ENCODE measurements around the gene GLE1. TPM values are rescaled to one million over a fixed set of nuclear protein-coding genes. Genes with fewer than 3 reads are reported as not detected.
"Not testable (repeated sequence)": the region's sequence is repeated elsewhere in the genome, so short reads cannot be mapped to it uniquely, and the experiment has no call there.

GLE1 gene
- total RNA-seq, 1 donor = 19.2 TPM

- H3K27ac ChIP-seq (ENCODE audit: low read depth, low read length) = peak overlapping the region; percentile 64
These were observed 71.4 kb downstream of the GLE1 start for GRCh38 chr9:128575916-128576315.

GRCh38 chr9:128577206-128577605, 72.7 kb downstream of the GLE1 start:
- no peak overlapping the region for H2AFZ ChIP-seq (ENCODE audit: low read length)
- H4K20me1 ChIP-seq (ENCODE audit: insufficient read depth, low read length) = peaks cover 17% of the 10 kb centered on the region
- peaks cover 18% of the 10 kb centered on the region for H3K4me1 ChIP-seq (ENCODE audit: insufficient read depth, low read length)
- H3K4me2 ChIP-seq (ENCODE audit: insufficient read depth, low read length) = no peak overlapping the region
- H3K36me3 ChIP-seq (ENCODE audit: insufficient read depth, low read length) = peaks cover 92% of the 10 kb centered on the region
- no peak overlapping the region for H3K4me3 ChIP-seq (ENCODE audit: insufficient read depth, low read length)
- peaks cover 18% of the 10 kb centered on the region for H3K79me2 ChIP-seq (ENCODE audit: insufficient read depth, low read length)
- no peaks in the 10 kb centered on the region for H3K9me3 ChIP-seq (ENCODE audit: low read depth, low read length)
- no peak overlapping the region for H3K27ac ChIP-seq (ENCODE audit: low read depth, low read length)
- DNase-seq (ENCODE audit: insufficient read length, low spot score, missing footprints) = no peak
- no peak for TF ChIP-seq CTCF (IDR thresholded peaks at IDR 0.05; ENCODE audit: extremely low read depth, low read depth, low read length)
- no peaks in the 10 kb centered on the region for H3K27me3 ChIP-seq (ENCODE audit: insufficient read depth, low read length)

More at GRCh38 chr9:128575916-128576315, 71.4 kb downstream of the GLE1 start:
- peaks cover 28% of the 10 kb centered on the region for H3K79me2 ChIP-seq (ENCODE audit: insufficient read depth, low read length)
- no peaks in the 10 kb centered on the region for H3K9me3 ChIP-seq (ENCODE audit: low read depth, low read length)
- peaks cover 18% of the 10 kb centered on the region for H3K4me1 ChIP-seq (ENCODE audit: insufficient read depth, low read length)
- H3K4me2 ChIP-seq (ENCODE audit: insufficient read depth, low read length) = no peak overlapping the region
- peaks cover 21% of the 10 kb centered on the region for H4K20me1 ChIP-seq (ENCODE audit: insufficient read depth, low read length)
- no peak overlapping the region for H3K4me3 ChIP-seq (ENCODE audit: insufficient read depth, low read length)
- H3K36me3 ChIP-seq (ENCODE audit: insufficient read depth, low read length) = peaks cover 86% of the 10 kb centered on the region
- no peak overlapping the region for H2AFZ ChIP-seq (ENCODE audit: low read length)
- peak; percentile 54 for DNase-seq (ENCODE audit: insufficient read length, low spot score, missing footprints)
- H3K27me3 ChIP-seq (ENCODE audit: insufficient read depth, low read length) = no peaks in the 10 kb centered on the region
- TF ChIP-seq CTCF (IDR thresholded peaks at IDR 0.05; ENCODE audit: extremely low read depth, low read depth, low read length) = no peak

GRCh38 chr9:128579194-128579593, 74.7 kb downstream of the GLE1 start:
- no peak for DNase-seq (ENCODE audit: insufficient read length, low spot score, missing footprints)
- Histone ChIP-seq H2AFZ (ENCODE audit: low read length) (no peak overlapping the region), H3K79me2 (ENCODE audit: insufficient read depth, low read length) (peaks cover 6% of the 10 kb centered on the region)

GRCh38 chr9:128580731-128581130, 76.2 kb downstream of the GLE1 start:
- peaks cover 97% of the 10 kb centered on the region for H3K36me3 ChIP-seq (ENCODE audit: insufficient read depth, low read length)
- H3K4me3 ChIP-seq (ENCODE audit: insufficient read depth, low read length) = no peak overlapping the region
- TF ChIP-seq CTCF (IDR thresholded peaks at IDR 0.05; ENCODE audit: extremely low read depth, low read depth, low read length) = no peak
- no peak overlapping the region for H3K4me2 ChIP-seq (ENCODE audit: insufficient read depth, low read length)
- no peak for DNase-seq (ENCODE audit: insufficient read length, low spot score, missing footprints)
- peaks cover 5% of the 10 kb centered on the region for H4K20me1 ChIP-seq (ENCODE audit: insufficient read depth, low read length)
- H3K79me2 ChIP-seq (ENCODE audit: insufficient read depth, low read length) = no peaks in the 10 kb centered on the region
- H3K9me3 ChIP-seq (ENCODE audit: low read depth, low read length) = no peaks in the 10 kb centered on the region
- no peak overlapping the region for H2AFZ ChIP-seq (ENCODE audit: low read length)
- H3K27me3 ChIP-seq (ENCODE audit: insufficient read depth, low read length) = no peaks in the 10 kb centered on the region
- no peak overlapping the region for H3K27ac ChIP-seq (ENCODE audit: low read depth, low read length)
- peaks cover 6% of the 10 kb centered on the region for H3K4me1 ChIP-seq (ENCODE audit: insufficient read depth, low read length)

More at GRCh38 chr9:128579194-128579593, 74.7 kb downstream of the GLE1 start:
- Histone ChIP-seq H3K4me2 (ENCODE audit: insufficient read depth, low read length) (no peak overlapping the region), H3K4me3 (ENCODE audit: insufficient read depth, low read length) (no peak overlapping the region), H3K27ac (ENCODE audit: low read depth, low read length) (no peak overlapping the region), H4K20me1 (ENCODE audit: insufficient read depth, low read length) (peaks cover 8% of the 10 kb centered on the region), H3K27me3 (ENCODE audit: insufficient read depth, low read length) (no peaks in the 10 kb centered on the region), H3K9me3 (ENCODE audit: low read depth, low read length) (no peaks in the 10 kb centered on the region), H3K36me3 (ENCODE audit: insufficient read depth, low read length) (peaks cover 97% of the 10 kb centered on the region), H3K4me1 (ENCODE audit: insufficient read depth, low read length) (peaks cover 18% of the 10 kb centered on the region)
- TF ChIP-seq CTCF (IDR thresholded peaks at IDR 0.05; ENCODE audit: extremely low read depth, low read depth, low read length) = no peak

GRCh38 chr9:128585155-128585554, 80.6 kb downstream of the GLE1 start:
- not testable (repeated sequence) for H2AFZ ChIP-seq (ENCODE audit: low read length); H3K4me2 ChIP-seq (ENCODE audit: insufficient read depth, low read length); H3K79me2 ChIP-seq (ENCODE audit: insufficient read depth, low read length); H3K4me3 ChIP-seq (ENCODE audit: insufficient read depth, low read length); H4K20me1 ChIP-seq (ENCODE audit: insufficient read depth, low read length); H3K27me3 ChIP-seq (ENCODE audit: insufficient read depth, low read length); H3K27ac ChIP-seq (ENCODE audit: low read depth, low read length); H3K9me3 ChIP-seq (ENCODE audit: low read depth, low read length); DNase-seq (ENCODE audit: insufficient read length, low spot score, missing footprints); H3K4me1 ChIP-seq (ENCODE audit: insufficient read depth, low read length)
- H3K36me3 ChIP-seq (ENCODE audit: insufficient read depth, low read length) = peaks cover 94% of the 10 kb centered on the region

- not testable (repeated sequence) for H3K4me3 ChIP-seq (ENCODE audit: insufficient read depth, low read length); DNase-seq (ENCODE audit: insufficient read length, low spot score, missing footprints); H3K4me2 ChIP-seq (ENCODE audit: insufficient read depth, low read length); H3K27me3 ChIP-seq (ENCODE audit: insufficient read depth, low read length); H4K20me1 ChIP-seq (ENCODE audit: insufficient read depth, low read length); H3K4me1 ChIP-seq (ENCODE audit: insufficient read depth, low read length); H3K27ac ChIP-seq (ENCODE audit: low read depth, low read length); H3K79me2 ChIP-seq (ENCODE audit: insufficient read depth, low read length); H3K9me3 ChIP-seq (ENCODE audit: low read depth, low read length); H2AFZ ChIP-seq (ENCODE audit: low read length)
- peaks cover 93% of the 10 kb centered on the region for H3K36me3 ChIP-seq (ENCODE audit: insufficient read depth, low read length)
These were observed 82.4 kb downstream of the GLE1 start for GRCh38 chr9:128586934-128587333.

Measured in osteoblast (primary cell).